ENCODE data around the gene SFMBT1.

DNA sequence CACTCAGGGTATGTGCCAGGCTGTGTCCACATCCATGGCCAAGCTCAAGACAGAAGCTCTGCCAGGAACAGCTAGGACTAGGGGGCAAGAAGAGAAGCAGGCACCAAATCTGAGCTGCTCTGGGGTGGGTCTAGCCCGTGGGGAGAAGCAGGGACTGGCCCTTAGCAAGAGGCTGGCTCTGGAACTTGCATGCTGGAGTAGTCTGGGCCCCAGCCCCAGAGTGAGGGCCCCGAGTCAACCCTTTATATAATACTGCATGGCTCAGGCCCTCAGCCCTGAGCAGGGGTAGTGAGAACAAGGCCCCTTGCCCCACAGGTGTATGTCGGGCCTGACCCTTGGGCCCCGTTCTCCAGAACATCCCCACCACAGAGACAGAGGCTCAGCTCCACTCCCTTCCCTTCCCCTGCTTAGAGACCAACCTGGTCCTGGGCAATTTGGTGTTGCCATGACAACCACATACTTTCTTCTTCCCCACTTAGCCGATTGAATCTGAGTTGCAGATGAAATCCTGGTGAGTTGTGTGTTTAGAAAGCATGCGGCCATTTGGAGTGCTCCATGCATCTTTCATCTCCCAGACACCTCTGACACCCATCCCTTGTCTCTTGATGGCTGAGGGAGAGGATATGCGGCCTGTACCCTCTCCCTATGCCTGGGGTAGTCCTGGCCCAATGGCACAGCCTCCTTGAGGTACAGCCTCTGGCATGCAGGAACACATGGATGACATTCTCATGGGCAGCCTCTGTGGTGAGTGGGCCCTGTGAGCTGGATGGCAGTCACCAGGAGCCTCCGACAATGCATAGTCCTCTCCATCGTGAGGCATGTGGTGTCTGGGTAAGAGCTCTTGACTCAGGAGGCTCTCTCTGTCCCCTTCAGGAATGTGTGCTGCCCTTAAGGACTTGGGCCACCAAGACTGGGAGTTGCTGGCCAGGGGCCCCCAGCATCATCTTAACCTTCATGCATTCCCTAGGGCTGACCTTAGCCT, 29.2 kb upstream of the SFMBT1 start:
- TF ChIP-seq CTCF (IDR thresholded peaks at IDR 0.05 in 2 of 3, conservative IDR thresholded peaks at IDR 0.05 in 1 of 3; ENCODE audit: insufficient read depth in 2 of 3, low read depth in 1 of 3, low read length in 3 of 3) (no peak), HMBOX1 (IDR thresholded peaks at IDR 0.05) (no peak), ZNF384 (IDR thresholded peaks at IDR 0.05; ENCODE audit: low read depth, low read length) (no peak), NCOA2 (IDR thresholded peaks at IDR 0.05; ENCODE audit: partially characterized antibody in 2 of 2) (no peak), ZNF830 (CRISPR knock-in tag; IDR thresholded peaks at IDR 0.05) (no peak), ESRRA (IDR thresholded peaks at IDR 0.05; ENCODE audit: borderline replicate concordance, low read depth) (no peak), EP300 (IDR thresholded peaks at IDR 0.05; ENCODE audit: low read length) (no peak), MAFK (IDR thresholded peaks at IDR 0.05; ENCODE audit: low read length) (no peak), CEBPZ (IDR thresholded peaks at IDR 0.05; ENCODE audit: borderline replicate concordance, low read depth, low read length) (no peak), NR2C2 (CRISPR knock-in tag; IDR thresholded peaks at IDR 0.05) (no peak), NR2C2 (tag; IDR thresholded peaks at IDR 0.05) (no peak), TAF9B (IDR thresholded peaks at IDR 0.05; ENCODE audit: partially characterized antibody) (no peak)
- TF ChIP-seq, protein P1, sequence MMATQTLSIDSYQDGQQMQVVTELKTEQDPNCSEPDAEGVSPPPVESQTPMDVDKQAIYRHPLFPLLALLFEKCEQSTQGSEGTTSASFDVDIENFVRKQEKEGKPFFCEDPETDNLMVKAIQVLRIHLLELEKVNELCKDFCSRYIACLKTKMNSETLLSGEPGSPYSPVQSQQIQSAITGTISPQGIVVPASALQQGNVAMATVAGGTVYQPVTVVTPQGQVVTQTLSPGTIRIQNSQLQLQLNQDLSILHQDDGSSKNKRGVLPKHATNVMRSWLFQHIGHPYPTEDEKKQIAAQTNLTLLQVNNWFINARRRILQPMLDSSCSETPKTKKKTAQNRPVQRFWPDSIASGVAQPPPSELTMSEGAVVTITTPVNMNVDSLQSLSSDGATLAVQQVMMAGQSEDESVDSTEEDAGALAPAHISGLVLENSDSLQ (IDR thresholded peaks at IDR 0.05), result no peak
- TF ChIP-seq, protein P2, sequence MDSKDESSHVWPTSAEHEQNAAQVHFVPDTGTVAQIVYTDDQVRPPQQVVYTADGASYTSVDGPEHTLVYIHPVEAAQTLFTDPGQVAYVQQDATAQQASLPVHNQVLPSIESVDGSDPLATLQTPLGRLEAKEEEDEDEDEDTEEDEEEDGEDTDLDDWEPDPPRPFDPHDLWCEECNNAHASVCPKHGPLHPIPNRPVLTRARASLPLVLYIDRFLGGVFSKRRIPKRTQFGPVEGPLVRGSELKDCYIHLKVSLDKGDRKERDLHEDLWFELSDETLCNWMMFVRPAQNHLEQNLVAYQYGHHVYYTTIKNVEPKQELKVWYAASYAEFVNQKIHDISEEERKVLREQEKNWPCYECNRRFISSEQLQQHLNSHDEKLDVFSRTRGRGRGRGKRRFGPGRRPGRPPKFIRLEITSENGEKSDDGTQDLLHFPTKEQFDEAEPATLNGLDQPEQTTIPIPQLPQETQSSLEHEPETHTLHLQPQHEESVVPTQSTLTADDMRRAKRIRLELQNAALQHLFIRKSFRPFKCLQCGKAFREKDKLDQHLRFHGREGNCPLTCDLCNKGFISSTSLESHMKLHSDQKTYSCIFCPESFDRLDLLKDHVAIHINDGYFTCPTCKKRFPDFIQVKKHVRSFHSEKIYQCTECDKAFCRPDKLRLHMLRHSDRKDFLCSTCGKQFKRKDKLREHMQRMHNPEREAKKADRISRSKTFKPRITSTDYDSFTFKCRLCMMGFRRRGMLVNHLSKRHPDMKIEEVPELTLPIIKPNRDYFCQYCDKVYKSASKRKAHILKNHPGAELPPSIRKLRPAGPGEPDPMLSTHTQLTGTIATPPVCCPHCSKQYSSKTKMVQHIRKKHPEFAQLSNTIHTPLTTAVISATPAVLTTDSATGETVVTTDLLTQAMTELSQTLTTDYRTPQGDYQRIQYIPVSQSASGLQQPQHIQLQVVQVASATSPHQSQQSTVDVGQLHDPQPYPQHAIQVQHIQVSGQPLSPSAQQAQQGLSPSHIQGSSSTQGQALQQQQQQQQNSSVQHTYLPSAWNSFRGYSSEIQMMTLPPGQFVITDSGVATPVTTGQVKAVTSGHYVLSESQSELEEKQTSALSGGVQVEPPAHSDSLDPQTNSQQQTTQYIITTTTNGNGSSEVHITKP (IDR thresholded peaks at IDR 0.05; ENCODE audit: partially characterized antibody), result no peak

Data from K562 (cell line).